ENCODE measurements around the gene PEX14. TPM values are rescaled to one million over a fixed set of nuclear protein-coding genes. Genes with fewer than 3 reads are reported as not detected.

PEX14 gene
- total and polyA plus RNA-seq, 10 of the 15 experiments (the other 5 are each of a cell fraction or from before 2014, with no cell fraction given), result 1.4 to 23.2 (median 12.0) TPM

DNA sequence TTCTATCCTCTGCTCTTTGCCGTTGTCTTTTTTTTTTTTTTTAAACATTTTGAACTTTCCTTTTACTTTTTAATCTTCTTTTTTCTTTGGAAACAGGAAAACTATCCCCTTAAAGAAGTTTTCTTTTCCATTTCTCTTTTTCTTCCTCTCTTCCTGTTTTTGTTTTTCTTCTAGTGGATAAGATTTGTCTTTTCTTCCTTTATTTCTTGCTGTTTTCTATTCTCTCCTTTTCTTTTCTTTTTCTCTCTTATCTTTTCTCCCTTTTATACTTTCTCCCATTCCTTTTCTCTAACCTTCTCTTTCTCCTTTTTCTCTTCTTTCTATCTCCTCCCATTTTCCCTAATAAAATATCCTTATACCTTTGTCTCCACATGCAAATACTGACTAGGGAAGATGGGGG is 46.2 kb downstream of the PEX14 start:
- DNase-seq (ENCODE audit: low read depth, low spot score), result no peak
- H3K27me3 ChIP-seq (replicated peaks in 1 of 2; ENCODE audit: control insufficient read depth in 2 of 2, insufficient read depth in 2 of 2, low read length in 1 of 2), result no peaks in the 10 kb centered on the region
- H3K27ac ChIP-seq (ENCODE audit: control insufficient read depth, insufficient read depth), result 0 out of 2 replicates have a peak overlapping the region, but pooled peaks have one; percentile 14
- no peak overlapping the region for H3K4me2 ChIP-seq (ENCODE audit: control insufficient read depth, insufficient read depth)
- intact Hi-C loops (cut with micrococcal nuclease; ENCODE audit: unreplicated experiment) (no loop called here), in situ Hi-C loops (cut with MboI) (no loop called here)
- H3K9me3 ChIP-seq (replicated peaks; ENCODE audit: control insufficient read depth, insufficient read depth, low read length), result no peaks in the 10 kb centered on the region
- ChIA-PET CTCF (interaction anchor here (1.9 to 5.2 kb wide), 3 partner anchors 7 to 26 kb away, joined by 5 to 46 read pairs (median 7); no protein-coding TSS in a partner anchor), SMC1A (ENCODE audit: uncharacterized antibody, unreplicated experiment) (interaction anchor here (2.2 to 3.2 kb wide), 2 partner anchors 10 to 13 kb away, joined by 6 to 9 read pairs; no protein-coding TSS in a partner anchor), RAD21 (ENCODE audit: unreplicated experiment) (interaction anchor here (1.7 to 1.8 kb wide), 2 partner anchors 10 to 13 kb away, joined by 5 to 6 read pairs; no protein-coding TSS in a partner anchor), POLR2A (no interaction called here)
- H3K4me1 ChIP-seq (ENCODE audit: control insufficient read depth, insufficient read depth, low read length), result peaks cover 11% of the 10 kb centered on the region
- peaks cover 18% of the 10 kb centered on the region for H3K79me2 ChIP-seq (ENCODE audit: control insufficient read depth, insufficient read depth, low read length)
- no peak overlapping the region for H2AFZ ChIP-seq (ENCODE audit: control insufficient read depth, low read depth, low read length)
- no peak for FAIRE-seq
- H3K9ac ChIP-seq (ENCODE audit: control insufficient read depth, insufficient read depth, low read length), result no peak overlapping the region
- no peak for ATAC-seq
- H3K4me3 ChIP-seq, result no peak overlapping the region
- WGBS (ENCODE audit: insufficient coverage, insufficient replicate concordance, low lambda C conversion rate, missing lambda C conversion rate), result 88% methylated on average over 1 of the region's 1 CpG
- no TSS peak for BruUV-seq (replicated peaks)
- no peaks in the 10 kb centered on the region for H4K20me1 ChIP-seq (ENCODE audit: control insufficient read depth, insufficient read depth)
- H3K36me3 ChIP-seq (ENCODE audit: control insufficient read depth in 2 of 2, insufficient read depth in 2 of 2, low read length in 1 of 2), result peaks cover 5 to 8% of the 10 kb centered on the region in 2 experiments; a peak in 3 of 4 replicates
- TF ChIP-seq ESRRA (IDR thresholded peaks at IDR 0.05; ENCODE audit: low read length) (no peak), POLR2AphosphoS5 (IDR thresholded peaks at IDR 0.05; ENCODE audit: low read length) (no peak), YY1 (IDR thresholded peaks at IDR 0.05; ENCODE audit: low read depth, low read length) (no peak), CHD2 (IDR thresholded peaks at IDR 0.05; ENCODE audit: borderline replicate concordance, low read depth, low read length) (no peak)
- TF ChIP-seq, protein P1, sequence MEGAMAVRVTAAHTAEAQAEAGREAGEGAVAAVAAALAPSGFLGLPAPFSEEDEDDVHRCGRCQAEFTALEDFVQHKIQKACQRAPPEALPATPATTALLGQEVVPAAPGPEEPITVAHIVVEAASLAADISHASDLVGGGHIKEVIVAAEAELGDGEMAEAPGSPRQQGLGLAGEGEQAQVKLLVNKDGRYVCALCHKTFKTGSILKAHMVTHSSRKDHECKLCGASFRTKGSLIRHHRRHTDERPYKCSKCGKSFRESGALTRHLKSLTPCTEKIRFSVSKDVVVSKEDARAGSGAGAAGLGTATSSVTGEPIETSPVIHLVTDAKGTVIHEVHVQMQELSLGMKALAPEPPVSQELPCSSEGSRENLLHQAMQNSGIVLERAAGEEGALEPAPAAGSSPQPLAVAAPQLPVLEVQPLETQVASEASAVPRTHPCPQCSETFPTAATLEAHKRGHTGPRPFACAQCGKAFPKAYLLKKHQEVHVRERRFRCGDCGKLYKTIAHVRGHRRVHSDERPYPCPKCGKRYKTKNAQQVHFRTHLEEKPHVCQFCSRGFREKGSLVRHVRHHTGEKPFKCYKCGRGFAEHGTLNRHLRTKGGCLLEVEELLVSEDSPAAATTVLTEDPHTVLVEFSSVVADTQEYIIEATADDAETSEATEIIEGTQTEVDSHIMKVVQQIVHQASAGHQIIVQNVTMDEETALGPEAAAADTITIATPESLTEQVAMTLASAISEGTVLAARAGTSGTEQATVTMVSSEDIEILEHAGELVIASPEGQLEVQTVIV (IDR thresholded peaks at IDR 0.05; ENCODE audit: borderline replicate concordance, partially characterized antibody), result no peak
- TF ChIP-seq, protein P2, sequence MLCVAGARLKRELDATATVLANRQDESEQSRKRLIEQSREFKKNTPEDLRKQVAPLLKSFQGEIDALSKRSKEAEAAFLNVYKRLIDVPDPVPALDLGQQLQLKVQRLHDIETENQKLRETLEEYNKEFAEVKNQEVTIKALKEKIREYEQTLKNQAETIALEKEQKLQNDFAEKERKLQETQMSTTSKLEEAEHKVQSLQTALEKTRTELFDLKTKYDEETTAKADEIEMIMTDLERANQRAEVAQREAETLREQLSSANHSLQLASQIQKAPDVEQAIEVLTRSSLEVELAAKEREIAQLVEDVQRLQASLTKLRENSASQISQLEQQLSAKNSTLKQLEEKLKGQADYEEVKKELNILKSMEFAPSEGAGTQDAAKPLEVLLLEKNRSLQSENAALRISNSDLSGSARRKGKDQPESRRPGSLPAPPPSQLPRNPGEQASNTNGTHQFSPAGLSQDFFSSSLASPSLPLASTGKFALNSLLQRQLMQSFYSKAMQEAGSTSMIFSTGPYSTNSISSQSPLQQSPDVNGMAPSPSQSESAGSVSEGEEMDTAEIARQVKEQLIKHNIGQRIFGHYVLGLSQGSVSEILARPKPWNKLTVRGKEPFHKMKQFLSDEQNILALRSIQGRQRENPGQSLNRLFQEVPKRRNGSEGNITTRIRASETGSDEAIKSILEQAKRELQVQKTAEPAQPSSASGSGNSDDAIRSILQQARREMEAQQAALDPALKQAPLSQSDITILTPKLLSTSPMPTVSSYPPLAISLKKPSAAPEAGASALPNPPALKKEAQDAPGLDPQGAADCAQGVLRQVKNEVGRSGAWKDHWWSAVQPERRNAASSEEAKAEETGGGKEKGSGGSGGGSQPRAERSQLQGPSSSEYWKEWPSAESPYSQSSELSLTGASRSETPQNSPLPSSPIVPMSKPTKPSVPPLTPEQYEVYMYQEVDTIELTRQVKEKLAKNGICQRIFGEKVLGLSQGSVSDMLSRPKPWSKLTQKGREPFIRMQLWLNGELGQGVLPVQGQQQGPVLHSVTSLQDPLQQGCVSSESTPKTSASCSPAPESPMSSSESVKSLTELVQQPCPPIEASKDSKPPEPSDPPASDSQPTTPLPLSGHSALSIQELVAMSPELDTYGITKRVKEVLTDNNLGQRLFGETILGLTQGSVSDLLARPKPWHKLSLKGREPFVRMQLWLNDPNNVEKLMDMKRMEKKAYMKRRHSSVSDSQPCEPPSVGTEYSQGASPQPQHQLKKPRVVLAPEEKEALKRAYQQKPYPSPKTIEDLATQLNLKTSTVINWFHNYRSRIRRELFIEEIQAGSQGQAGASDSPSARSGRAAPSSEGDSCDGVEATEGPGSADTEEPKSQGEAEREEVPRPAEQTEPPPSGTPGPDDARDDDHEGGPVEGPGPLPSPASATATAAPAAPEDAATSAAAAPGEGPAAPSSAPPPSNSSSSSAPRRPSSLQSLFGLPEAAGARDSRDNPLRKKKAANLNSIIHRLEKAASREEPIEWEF (IDR thresholded peaks at IDR 0.05; ENCODE audit: insufficient replicate concordance, low read depth, low read length), result no peak
- TF ChIP-seq, protein P3, sequence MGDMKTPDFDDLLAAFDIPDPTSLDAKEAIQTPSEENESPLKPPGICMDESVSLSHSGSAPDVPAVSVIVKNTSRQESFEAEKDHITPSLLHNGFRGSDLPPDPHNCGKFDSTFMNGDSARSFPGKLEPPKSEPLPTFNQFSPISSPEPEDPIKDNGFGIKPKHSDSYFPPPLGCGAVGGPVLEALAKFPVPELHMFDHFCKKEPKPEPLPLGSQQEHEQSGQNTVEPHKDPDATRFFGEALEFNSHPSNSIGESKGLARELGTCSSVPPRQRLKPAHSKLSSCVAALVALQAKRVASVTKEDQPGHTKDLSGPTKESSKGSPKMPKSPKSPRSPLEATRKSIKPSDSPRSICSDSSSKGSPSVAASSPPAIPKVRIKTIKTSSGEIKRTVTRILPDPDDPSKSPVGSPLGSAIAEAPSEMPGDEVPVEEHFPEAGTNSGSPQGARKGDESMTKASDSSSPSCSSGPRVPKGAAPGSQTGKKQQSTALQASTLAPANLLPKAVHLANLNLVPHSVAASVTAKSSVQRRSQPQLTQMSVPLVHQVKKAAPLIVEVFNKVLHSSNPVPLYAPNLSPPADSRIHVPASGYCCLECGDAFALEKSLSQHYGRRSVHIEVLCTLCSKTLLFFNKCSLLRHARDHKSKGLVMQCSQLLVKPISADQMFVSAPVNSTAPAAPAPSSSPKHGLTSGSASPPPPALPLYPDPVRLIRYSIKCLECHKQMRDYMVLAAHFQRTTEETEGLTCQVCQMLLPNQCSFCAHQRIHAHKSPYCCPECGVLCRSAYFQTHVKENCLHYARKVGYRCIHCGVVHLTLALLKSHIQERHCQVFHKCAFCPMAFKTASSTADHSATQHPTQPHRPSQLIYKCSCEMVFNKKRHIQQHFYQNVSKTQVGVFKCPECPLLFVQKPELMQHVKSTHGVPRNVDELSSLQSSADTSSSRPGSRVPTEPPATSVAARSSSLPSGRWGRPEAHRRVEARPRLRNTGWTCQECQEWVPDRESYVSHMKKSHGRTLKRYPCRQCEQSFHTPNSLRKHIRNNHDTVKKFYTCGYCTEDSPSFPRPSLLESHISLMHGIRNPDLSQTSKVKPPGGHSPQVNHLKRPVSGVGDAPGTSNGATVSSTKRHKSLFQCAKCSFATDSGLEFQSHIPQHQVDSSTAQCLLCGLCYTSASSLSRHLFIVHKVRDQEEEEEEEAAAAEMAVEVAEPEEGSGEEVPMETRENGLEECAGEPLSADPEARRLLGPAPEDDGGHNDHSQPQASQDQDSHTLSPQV (IDR thresholded peaks at IDR 0.05), result no peak
- TF ChIP-seq, protein P4, sequence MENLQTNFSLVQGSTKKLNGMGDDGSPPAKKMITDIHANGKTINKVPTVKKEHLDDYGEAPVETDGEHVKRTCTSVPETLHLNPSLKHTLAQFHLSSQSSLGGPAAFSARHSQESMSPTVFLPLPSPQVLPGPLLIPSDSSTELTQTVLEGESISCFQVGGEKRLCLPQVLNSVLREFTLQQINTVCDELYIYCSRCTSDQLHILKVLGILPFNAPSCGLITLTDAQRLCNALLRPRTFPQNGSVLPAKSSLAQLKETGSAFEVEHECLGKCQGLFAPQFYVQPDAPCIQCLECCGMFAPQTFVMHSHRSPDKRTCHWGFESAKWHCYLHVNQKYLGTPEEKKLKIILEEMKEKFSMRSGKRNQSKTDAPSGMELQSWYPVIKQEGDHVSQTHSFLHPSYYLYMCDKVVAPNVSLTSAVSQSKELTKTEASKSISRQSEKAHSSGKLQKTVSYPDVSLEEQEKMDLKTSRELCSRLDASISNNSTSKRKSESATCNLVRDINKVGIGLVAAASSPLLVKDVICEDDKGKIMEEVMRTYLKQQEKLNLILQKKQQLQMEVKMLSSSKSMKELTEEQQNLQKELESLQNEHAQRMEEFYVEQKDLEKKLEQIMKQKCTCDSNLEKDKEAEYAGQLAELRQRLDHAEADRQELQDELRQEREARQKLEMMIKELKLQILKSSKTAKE (IDR thresholded peaks at IDR 0.05; ENCODE audit: low read depth, poor library complexity, severe bottlenecking), result no peak
